Central memory CD4-positive, alpha-beta T cell (primary cell): Measurements from ENCODE around the gene PSG4.
"Not testable (repeated sequence)": the region's sequence is repeated elsewhere in the genome, so short reads cannot be mapped to it uniquely, and the experiment has no call there.

Experiments
- DNase-seq: peaks from one replicate; pipeline ENCODE4 v3.0.0; 2022
- total RNA-seq, 3 experiments: gene quantifications; one replicate each; lab custom pipeline; 2026; lab: John Stamatoyannopoulos, UW

The PSG4 gene
- 0 reads per million in 3 experiments for total RNA-seq

DNA sequence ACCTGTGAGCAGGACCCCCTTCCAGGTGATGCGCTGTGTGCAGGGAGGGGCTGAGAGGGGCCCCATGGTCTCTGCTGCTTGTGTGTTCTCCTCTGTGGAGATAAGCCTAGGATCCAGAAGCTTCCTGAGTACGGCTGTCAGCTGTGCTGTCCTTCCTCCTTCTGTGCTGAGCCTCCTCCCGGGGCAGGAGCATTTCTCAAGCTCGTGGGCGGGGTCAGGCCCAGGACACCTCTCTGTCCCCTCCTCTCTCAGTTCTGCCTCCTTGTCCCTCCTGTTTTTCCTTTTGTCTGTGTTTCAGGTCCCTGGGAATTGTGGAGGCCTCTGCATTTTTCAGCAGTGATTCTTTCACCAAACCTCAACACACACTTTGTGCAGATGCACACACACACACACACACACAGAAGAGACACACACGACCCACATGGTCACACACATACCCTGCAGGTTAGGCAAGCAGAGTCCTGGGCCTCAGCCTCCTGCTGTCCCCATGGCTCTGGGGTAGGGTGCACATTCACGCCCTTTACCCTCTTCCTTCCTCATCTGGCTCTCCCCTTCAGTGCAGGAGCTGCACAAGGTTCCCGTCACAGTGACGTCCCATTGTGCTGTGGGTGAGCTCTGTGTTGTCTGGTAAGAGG, at the start of gene PSG4:
Gene PSG4 (minus strand): TSS at position 168 of the 635 bp plus-strand sequence. CDS start 102 bp downstream, at position 66.
- DNase-seq = not testable (repeated sequence)

DNA sequence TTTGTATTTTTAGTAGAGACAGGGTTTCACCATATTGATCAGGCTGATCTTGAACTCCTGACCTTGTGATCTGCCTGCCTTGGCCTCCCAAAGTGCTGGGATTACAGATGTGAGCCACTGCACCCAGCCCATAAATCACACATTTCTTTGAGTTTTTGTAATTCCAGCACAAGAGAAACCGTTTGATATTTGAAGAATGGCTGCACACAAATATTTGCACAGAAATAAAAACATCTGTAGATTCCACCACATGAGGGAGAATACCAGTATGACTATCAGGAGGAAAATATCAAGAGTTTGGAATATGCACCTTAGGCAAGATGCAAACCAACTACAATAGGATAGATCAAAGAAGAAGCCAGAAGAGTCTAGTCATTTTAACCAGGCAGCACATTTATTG, 46.0 kb upstream of the PSG4 start:
- DNase-seq = not testable (repeated sequence)

GRCh38 chr19:43250296-43250695, 44.9 kb upstream of the PSG4 start:
- not testable (repeated sequence) for DNase-seq

DNA sequence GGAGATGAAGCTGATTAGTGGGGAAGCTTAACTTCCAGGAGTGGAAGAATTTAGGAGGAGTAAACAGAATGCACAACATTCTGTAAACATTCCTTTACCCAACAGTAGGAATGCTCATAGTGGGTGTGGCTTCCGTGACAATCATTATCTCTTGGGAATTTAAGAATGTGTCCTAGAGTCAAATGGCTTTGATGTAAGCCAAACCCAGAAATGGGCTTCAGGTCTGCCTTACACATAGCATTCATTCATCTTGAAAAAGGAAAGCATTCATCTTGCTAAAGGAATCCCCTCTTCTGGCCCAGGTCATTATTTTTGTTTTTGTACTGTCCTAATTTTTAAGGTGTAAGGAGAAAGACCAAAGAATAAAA, 43.2 kb upstream of the PSG4 start:
- not testable (repeated sequence) for DNase-seq

GRCh38 chr19:43247243-43247880, 41.9 kb upstream of the PSG4 start:
- DNase-seq = not testable (repeated sequence)

- not testable (repeated sequence) for DNase-seq
These were observed 40.4 kb upstream of the PSG4 start for GRCh38 chr19:43245848-43246247.

GRCh38 chr19:43242211-43242610, 36.8 kb upstream of the PSG4 start:
- not testable (repeated sequence) for DNase-seq

- DNase-seq = not testable (repeated sequence)
These were observed 32.8 kb upstream of the PSG4 start for GRCh38 chr19:43238213-43238612.

DNA sequence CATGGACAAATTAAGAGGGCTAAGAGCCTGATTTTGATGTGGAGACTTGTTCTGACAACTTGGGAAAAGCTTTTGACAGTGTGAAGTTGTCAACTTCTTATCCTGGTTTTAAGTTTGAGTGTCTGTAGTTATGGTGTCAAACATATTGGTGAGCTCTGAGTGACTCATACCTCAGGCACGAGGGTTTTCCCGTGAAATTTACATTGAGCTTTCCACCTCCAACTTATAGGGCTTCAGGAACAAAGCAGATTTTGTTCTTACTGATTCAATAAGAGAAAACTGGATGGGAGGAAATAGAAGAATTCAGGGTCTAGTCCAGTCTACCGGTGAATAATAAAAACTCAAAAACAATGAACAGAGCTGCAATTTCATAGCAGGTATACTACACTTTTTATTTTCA, 30.2 kb upstream of the PSG4 start:
- DNase-seq = not testable (repeated sequence)

DNA sequence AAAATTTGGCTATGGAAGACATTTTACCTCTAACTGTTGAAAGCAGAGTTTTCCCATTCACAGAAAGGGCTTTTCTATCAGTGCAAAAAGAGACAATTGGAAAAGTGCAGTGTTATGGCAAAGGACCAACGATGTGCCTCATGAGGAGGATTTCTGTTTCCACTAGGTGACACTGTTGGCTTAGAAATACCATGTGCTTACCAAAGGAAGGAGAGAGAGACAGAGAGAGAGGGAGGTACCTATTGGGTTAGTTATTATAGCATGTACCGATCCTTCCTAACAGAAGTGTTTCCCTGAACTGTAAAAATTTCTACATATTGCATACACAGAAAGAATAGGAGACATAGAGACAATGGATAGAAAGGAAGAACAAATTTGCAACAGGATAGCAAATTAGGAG, 23.9 kb upstream of the PSG4 start:
- no peak for DNase-seq

DNA sequence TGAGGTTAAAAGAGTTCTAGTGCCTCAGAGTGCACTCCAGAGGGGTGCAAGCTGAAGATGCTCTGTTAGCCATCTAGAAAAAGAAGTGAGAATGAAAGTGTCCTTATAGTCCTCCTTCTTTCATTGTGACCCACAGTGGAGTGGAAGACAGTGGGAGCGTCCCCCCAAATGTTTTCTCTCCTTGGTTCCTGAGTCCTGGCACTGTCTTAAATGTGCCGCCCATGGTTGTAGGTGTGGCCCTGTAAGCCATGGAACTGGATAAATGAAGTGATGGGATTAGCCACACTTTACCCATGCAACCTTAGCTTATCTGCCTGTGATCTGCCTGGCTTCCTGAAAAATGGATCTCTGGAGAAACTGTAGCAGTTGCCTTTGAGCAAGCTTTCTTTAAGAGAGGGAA, 23.3 kb upstream of the PSG4 start:
- not testable (repeated sequence) for DNase-seq

- DNase-seq = not testable (repeated sequence)
These were observed 21.5 kb upstream of the PSG4 start for GRCh38 chr19:43226986-43227385.

DNA sequence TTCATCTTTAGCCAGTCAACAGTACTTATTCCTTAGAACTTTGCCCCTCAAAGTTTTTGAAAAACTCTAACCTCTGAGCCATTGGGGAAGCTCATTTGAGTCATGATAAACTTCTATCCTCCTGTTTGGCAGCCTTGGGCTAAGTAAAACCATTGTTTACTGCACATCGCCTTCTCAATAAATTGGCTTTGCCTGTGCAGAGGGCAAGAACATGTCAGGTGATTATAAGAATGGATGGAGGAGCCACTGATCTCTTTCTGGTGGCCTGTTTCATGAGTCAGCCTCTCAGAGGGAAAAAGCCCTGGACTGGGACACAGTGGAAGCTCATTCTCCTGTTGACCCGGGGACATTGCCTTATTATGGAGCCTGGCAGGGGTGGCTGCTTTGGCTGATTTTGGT, 19.4 kb upstream of the PSG4 start:
- DNase-seq = no peak

- not testable (repeated sequence) for DNase-seq
These were observed 18.9 kb upstream of the PSG4 start for GRCh38 chr19:43224201-43224854.

- DNase-seq = not testable (repeated sequence)
These were observed 16.5 kb upstream of the PSG4 start for GRCh38 chr19:43221891-43222290.

GRCh38 chr19:43219136-43219535, 13.7 kb upstream of the PSG4 start:
- DNase-seq = not testable (repeated sequence)

- DNase-seq = not testable (repeated sequence)
These were observed 10.4 kb upstream of the PSG4 start for GRCh38 chr19:43215881-43216280.

DNA sequence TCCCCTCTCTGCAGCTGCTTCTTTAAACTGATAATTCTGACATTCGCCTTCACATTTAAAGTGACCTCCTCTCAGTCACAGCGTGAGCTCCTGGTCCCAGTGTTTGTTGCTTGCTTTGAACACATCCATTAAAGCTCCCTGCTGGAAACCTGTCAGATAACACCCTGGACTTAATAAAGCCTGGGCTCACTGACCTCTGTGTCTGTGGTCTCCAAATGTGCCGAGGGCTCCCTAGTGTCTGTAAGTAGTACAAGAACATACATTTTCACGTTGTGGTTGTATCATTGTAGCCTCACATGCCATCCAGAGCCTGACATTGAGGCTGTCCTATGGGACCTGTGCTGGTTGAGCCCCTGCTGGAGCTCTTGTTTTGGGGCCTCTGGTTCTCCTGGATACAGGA, 2.6 kb upstream of the PSG4 start:
- no peak for DNase-seq

- not testable (repeated sequence) for DNase-seq
These were observed 1.7 kb upstream of the PSG4 start for GRCh38 chr19:43207174-43207573.

DNA sequence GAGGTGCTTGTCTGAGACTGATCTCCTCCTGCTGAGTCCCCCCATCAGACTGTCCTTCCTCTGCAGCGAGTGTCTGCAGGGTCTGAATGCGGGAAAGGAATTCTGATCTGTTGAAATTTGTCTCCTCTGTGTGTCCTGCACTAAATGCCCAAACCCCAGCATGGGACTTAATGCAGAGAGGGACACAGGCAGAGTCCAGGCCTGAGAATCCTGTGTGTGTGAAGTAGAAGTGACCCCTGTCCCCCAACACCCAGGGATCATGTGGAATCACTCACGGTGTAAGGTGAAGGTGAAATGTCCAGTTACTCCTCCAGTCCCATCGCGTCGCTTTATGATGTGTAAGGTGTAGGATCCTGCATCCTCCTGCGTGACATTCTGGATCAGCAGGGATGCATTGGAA, 1.8 kb downstream of the PSG4 start:
- DNase-seq = not testable (repeated sequence)

DNA sequence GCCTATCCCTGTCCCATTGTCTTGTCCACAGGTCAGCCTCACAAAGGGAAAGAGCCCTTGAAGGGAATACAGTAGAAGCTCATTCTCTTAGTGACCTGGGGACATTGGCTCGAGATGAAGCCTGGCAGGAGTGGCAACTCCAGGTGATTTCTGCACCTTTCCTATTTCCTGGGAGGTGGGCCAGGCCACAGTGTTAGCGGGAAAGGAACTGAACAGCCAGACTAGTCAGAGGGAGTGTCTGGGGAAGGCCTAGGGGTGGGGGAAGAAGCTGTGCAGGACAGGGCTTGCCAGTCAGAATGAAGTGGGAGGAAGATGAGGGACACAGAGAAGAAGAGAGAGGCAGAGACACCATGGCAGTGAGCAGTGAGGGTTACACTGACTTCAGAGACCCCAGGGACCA, 3.5 kb downstream of the PSG4 start:
- not testable (repeated sequence) for DNase-seq

DNA sequence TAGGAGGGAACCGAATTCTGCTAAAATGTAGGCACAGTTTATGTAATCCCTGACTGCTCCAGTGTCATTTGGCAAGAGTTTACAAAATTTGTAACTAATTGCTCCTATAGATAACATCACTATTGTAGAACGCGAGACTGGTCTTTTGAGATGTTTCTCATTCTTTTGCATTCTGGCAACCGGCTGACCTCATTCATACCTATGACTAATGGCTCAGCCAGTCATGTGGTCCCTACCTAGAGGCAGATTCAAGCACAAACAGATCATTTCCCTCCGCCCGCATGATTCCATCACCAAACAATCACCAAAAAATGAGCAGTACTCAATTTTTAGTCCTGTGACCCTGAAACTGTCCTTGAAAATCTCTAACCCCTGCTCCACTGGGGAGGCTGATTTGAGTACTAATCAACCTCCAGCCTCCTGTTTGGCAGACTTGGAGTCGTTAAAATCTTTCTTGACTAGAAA, 4.1 kb downstream of the PSG4 start:
- DNase-seq = not testable (repeated sequence)

DNA sequence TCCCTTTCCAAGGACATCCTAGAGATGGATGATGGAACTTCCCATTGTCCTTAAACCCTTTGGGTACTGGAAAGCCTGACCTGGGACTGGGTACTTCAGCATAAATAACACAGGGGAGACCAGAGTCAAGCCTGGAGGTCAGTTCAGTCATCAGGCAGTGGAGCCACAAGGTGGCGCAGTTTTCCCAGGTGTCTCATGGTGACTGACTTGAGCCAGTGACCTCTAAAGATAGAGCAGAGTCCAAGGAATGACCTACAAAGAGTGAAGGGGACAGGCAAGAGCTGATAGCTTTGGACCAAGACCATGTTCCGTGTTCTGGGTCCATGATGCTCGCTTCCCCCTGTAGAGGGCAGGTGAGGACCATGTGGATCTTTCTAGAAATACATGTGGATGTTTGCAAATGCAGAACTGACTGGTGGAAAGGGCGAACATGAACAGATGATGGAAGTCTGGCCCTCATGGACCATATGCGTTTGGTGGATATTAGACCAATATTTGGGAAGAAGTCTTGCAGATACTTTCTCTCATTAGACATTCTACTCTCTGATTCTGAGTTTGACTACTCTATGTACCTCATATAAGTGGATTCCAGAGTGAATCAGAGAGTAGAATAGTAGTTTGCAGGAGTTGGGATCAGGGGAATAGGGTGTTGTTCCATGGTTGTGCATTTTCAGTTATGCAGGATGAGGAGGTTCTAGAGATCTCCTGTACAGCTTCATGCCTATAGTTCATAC, 6.6 kb downstream of the PSG4 start:
- DNase-seq = not testable (repeated sequence)
